DMS53 (cell line): ENCODE data around the gene ZNF280D.
A peak's percentile ranks its signal among the peaks of the same experiment; 100 is the strongest.
"Not testable (repeated sequence)": the region's sequence is repeated elsewhere in the genome, so short reads cannot be mapped to it uniquely, and the experiment has no call there.

Experiments
- DNase-seq: peaks from one replicate; lab custom pipeline; 2025; lab: John Stamatoyannopoulos, UW

ZNF280D gene

GRCh38 chr15:56733136-56734012, at the start of gene ZNF280D:
Gene ZNF280D, minus strand, starts transcription at chr15:56733509. Its CDS starts 26,400 bp downstream, at chr15:56707109.
- DNase-seq = peak; percentile 94

GRCh38 chr15:56782306-56782705, 49.0 kb upstream of the ZNF280D start:
- no peak for DNase-seq

GRCh38 chr15:56781666-56782065, 48.4 kb upstream of the ZNF280D start:
- DNase-seq = no peak

- DNase-seq = not testable (repeated sequence)
These were observed 46.9 kb upstream of the ZNF280D start for GRCh38 chr15:56780102-56780725.

- DNase-seq = not testable (repeated sequence)
These were observed 46.1 kb upstream of the ZNF280D start for GRCh38 chr15:56779449-56779848.

GRCh38 chr15:56778761-56779160, 45.5 kb upstream of the ZNF280D start:
- DNase-seq = no peak

GRCh38 chr15:56776839-56777238, 43.5 kb upstream of the ZNF280D start:
- DNase-seq = no peak

- DNase-seq = peak; percentile 33
These were observed 42.3 kb upstream of the ZNF280D start for GRCh38 chr15:56775641-56776040.

GRCh38 chr15:56774356-56774755, 41.0 kb upstream of the ZNF280D start:
- DNase-seq = peak; percentile 21

GRCh38 chr15:56772868-56773639, 39.7 kb upstream of the ZNF280D start:
- DNase-seq = peak; percentile 74

- no peak for DNase-seq
These were observed 36.9 kb upstream of the ZNF280D start for GRCh38 chr15:56770173-56770572.

- peak; percentile 3 for DNase-seq
These were observed 34.0 kb upstream of the ZNF280D start for GRCh38 chr15:56767315-56767714.

- no peak for DNase-seq
These were observed 31.9 kb upstream of the ZNF280D start for GRCh38 chr15:56765251-56765650.

- DNase-seq = no peak
These were observed 30.0 kb upstream of the ZNF280D start for GRCh38 chr15:56763141-56763895.

GRCh38 chr15:56760186-56760585, 26.9 kb upstream of the ZNF280D start:
- DNase-seq = no peak

GRCh38 chr15:56759450-56759845, 26.1 kb upstream of the ZNF280D start:
- DNase-seq = no peak

- DNase-seq = no peak
These were observed 25.6 kb upstream of the ZNF280D start for GRCh38 chr15:56758770-56759449.

- DNase-seq = no peak
These were observed 24.6 kb upstream of the ZNF280D start for GRCh38 chr15:56757875-56758274.

GRCh38 chr15:56754772-56755370, 21.6 kb upstream of the ZNF280D start:
- no peak for DNase-seq

GRCh38 chr15:56752986-56753385, 19.7 kb upstream of the ZNF280D start:
- DNase-seq = no peak

GRCh38 chr15:56749982-56750381, 16.7 kb upstream of the ZNF280D start:
- no peak for DNase-seq
